ENCODE results near the gene CHRNA10. TPM values are rescaled to one million over a fixed set of nuclear protein-coding genes. Genes with fewer than 3 reads are reported as not detected.
A peak's percentile ranks its signal among the peaks of the same experiment; 100 is the strongest.

CHRNA10 gene
- 0.28 and 2.0 TPM in 2 replicates for total RNA-seq (2014; rRNA removed; shearing (Covaris generic))

- DNase-seq (ENCODE audit: low spot score) = no peak
These were observed at the start of gene CHRNA10 for GRCh38 chr11:3671334-3672254. Gene CHRNA10 (minus strand): TSS chr11:3671384. CDS start chr11:3671312, 72 bp downstream.

DNA sequence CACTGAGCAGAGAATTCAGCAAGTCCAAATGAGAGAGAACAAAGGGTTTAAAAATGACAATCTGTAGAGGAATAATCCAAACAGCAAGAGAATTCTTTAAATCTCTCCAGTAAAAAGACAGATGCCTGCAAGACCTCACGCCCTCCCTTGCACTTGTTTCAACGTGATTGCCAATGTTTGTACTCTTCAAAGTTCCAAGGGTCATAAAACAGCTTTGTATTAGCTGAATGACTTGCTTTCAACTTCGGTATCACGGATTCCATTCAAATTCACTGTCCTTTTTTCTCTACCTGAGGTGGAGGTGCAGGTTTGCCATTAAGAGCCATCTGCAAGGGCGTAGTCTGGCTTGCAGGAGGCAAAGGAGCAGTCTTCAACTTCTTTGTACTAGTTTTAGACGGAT is 41.1 kb upstream of the CHRNA10 start:
- DNase-seq (ENCODE audit: low spot score) = no peak

DNA sequence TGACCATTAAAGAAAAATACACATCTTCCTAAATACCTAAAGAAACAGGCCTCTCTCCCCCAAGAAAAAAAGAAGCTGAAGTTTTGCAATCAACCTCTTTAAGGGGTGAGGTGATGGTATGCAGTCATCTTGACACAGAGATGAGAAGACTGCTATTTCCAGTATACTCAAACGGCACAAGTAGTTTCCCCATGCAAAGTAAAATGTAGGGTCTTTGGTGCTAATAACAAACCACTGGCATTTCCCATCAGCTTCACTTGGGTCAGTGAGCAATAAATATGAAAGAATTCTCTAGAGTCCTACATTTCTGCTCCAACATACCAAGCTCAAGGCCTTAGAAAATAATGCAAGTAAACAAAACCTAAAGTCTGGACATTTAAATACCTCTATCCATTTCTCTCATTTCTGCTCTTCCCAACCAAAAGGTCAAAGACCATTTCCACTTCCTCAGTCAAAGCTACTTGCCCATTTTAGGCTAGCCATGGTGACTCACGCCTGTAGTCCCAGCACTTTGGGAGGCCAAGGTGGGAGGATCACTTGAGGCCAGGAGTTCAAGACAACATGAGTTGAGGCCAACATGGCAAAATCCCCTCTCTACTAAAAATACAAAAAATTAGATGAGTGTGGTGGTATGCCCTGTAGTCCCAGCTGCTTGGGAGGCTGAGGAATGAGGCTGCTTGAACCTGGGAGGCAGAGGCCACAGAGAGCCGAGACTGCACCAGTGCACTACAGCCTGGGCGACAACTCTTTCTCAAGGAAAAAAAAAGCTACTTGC is 39.5 kb upstream of the CHRNA10 start:
- DNase-seq (ENCODE audit: low spot score) = no peak

GRCh38 chr11:3709977-3710376 is 38.8 kb upstream of the CHRNA10 start:
- DNase-seq (ENCODE audit: low spot score) = no peak

DNA sequence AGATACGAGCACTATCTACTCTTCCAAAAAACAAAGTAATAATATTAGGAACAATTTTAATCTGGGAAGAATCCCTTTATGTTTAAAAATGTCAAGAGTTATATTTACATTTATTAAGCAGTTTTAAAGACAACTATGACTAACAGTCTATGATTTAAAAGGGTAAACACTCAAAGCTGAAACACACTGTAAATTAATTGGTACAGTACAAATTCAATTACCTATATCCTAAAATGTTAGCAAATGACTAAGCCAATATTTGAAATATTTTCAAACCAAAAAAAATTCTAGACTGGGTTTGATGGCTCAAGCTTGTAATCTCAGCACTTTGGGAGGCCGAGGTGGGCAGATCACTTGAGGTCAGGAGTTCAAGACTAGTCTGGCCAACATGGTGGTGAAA is 36.0 kb upstream of the CHRNA10 start:
- DNase-seq (ENCODE audit: low spot score) = no peak

GRCh38 chr11:3703383-3703782 is 32.2 kb upstream of the CHRNA10 start:
- no peak for DNase-seq (ENCODE audit: low spot score)

- DNase-seq (ENCODE audit: low spot score) = no peak
These were observed 29.7 kb upstream of the CHRNA10 start for GRCh38 chr11:3700910-3701309.

DNA sequence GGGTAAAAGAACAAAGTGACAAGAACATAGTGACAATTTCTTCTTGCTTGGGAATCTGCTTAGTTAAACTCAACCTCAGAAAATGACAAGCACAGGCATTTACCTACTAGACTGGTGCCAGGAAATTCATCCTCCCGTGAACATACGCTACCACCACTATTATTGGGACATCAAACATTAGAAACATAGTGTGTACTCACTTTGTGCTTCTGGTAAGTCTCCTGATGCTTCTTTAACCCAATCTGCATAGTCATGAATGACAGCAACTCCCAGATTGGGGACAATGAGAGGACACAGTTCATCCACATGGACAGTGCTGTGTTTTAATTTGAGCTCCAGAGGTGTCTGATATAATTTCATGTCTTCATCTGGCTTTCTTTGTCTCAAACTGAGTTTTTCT is 29.2 kb upstream of the CHRNA10 start:
- no peak for DNase-seq (ENCODE audit: low spot score)

- no peak for DNase-seq (ENCODE audit: low spot score)
These were observed 15.6 kb upstream of the CHRNA10 start for GRCh38 chr11:3686751-3687150.

DNA sequence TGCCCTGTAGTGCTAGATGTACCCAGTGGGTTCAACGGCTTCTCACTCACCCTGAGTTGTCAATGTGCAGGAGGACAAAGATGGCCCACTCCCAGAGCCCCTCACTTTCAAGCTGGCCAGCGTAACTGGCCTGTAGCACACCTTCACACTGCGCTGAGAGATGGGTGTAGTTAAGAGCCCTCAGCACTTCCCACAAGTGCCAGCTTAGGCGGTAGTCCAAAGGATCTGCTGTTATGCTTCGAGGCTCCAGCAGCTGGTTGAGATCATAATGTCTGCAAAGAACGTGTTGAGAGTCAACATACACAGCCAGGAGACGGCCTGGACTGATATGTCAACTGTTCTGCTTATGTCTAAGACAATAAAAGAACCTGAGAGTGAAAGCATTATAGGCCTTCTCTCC is 14.7 kb upstream of the CHRNA10 start:
- DNase-seq (ENCODE audit: low spot score) = no peak

DNA sequence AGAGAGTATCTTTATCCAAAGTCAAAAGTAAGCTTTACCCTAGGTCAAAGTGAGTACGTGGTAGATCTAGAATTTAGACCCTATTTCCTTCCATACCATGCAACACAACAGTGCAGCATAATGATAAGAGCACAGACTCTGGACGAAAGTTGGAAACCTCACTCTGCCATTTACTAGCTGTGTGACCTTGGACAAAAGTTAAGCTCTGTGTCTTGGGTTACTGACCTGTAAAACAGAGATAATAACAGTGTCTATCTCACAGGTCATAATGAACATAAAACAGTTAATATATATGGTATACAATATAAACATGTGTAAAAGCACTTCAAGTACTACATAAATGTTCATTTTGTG is 13.6 kb upstream of the CHRNA10 start:
- no peak for DNase-seq (ENCODE audit: low spot score)

DNA sequence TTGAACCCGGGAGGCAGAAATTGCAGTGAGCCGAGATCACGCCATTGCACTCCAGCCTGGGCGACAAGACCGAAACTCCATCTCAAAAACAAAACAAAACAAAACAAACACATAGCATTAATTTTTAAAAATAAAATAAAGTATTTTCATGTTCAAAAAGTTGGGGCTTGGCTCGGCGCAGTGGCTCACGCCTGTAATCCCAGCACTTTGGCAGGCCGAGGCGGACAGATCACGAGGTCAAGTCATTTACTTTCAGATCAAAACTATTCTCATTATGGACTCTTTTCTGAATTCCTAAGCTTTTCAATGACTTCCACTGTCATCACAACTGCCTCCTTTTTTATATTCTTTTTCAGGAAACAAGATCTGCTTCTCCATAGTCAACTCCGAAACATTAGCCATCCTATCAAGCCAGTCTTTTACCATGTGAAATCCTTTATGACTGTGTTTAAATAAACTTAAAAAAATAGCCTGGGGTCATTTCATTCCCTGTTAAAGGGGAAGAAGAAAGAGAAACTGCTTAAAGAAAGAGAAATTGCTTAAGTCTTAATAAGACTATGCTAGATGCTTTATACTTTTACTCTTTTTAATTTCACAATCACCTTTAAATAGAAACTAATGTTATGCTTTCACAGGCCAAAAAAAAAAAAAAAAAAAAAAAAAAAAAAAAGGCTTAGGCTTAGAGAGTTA is 13.1 kb upstream of the CHRNA10 start:
- no peak for DNase-seq (ENCODE audit: low spot score)

DNA sequence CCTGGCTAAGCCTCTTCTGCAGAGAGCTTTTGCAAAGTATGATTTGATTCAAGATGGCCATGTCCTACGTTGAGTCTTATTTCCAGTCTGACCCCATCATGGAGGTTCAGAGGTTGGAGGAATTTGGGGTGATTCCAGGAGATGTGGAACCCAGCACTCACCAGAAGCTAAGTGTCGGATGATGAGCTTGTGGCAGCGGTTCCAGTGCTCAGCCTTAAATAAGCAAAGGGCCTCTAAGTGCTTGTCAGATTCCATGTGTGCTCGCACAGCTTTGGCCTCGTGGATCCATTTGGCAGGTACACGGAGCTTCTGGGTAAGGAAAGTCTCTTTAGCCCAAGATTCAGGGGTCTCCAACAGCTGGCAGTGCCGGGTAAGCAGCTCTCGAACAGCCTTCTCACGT is 11.9 kb upstream of the CHRNA10 start:
- DNase-seq (ENCODE audit: low spot score) = no peak

DNA sequence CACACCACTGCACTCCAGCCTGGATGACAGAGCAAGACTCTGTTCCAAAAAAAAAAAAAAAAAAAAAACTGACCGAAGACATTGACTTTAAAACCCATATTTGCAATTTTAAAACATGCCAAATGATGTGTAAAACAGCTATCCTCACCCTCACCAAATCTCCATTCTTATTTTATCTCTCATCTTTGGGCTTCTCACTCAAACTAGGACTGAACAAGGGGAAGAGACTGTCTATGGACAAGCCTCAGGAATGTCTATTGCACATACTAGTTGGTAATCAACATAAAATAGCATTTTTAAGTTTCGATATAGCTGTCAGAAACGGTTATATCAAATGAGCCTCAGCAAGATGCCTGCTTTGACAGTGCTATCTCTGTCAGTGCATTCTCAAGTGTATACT is 7.9 kb upstream of the CHRNA10 start:
- no peak for DNase-seq (ENCODE audit: low spot score)

- peak; percentile 25 for DNase-seq (ENCODE audit: low spot score)
These were observed 4.8 kb upstream of the CHRNA10 start for GRCh38 chr11:3675971-3676370.

- peak; percentile 91 for DNase-seq (ENCODE audit: low spot score)
These were observed 3.0 kb upstream of the CHRNA10 start for GRCh38 chr11:3674189-3674588.

- no peak for DNase-seq (ENCODE audit: low spot score)
These were observed 1.4 kb downstream of the CHRNA10 start for GRCh38 chr11:3669742-3670183.

DNA sequence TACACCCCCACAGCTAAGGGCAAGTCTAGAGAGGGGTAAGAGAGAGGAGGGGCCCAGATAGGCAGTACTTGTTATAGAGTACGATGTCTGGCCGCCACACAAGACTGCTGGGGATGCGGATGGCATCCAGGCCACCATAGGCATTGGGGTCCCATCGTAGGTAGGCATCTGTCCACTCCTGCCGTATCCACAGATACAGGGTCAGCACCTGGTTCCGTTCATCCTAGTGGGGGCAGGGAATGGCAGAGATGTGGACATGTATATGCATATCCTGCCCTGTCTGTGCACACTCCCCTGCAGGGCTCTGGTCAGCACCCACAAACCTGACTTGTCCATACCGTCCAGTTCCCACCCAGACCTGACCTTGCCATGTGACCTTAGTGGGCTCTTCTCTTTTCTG is 2.1 kb downstream of the CHRNA10 start:
- no peak for DNase-seq (ENCODE audit: low spot score)

DNA sequence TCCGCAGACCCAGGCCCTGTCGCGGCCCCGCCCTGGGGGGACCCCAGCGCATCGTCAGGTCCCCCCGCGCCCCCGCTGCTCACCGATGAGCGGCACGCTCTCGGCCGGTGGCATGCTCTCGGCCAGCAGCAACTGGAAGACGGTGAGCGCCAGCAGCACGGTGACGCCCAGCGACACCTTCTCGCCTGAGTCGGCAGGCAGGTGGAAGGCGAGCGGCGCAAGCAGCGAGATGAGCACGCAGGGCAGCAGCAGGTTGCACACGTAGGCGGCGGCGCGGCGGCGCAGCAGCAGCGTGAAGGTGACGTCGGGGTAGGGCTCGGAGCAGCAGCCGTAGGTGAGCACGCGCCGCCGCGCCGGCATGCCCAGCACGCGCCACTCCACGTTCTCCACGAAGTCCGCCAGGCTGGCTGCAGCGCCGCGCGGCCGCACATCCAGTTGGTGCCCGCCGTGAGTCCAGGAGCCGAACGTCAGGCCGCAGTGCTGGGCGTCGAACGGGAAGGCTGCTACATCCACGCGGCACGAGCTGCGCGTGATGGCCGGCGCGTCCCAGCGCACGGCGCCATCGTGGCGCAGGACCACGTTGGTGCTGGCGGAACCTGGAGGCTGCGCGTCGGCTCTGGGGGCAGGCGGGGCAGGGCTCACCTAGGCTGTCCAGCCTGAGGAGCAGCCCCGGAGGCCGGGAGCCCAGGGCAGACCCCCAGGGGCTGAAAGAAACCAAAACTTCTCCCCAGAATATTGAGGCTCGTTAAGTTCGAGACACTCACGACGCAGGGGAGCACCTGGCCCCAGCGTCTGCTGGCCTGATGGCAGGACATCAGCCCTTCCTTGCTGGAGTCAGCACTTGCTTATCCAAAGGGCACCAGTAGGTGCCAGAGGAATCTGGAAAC is 3.8 kb downstream of the CHRNA10 start:
- DNase-seq (ENCODE audit: low spot score) = no peak

GRCh38 chr11:3666023-3666530 is 5.1 kb downstream of the CHRNA10 start:
- DNase-seq (ENCODE audit: low spot score) = no peak

All from A172 (cell line).